ENCODE data around the gene C1GALT1C1L.
"Not testable (repeated sequence)": the region's sequence is repeated elsewhere in the genome, so short reads cannot be mapped to it uniquely, and the experiment has no call there.

Gene C1GALT1C1L

GRCh38 chr2:43648994-43649701 lies 27.1 kb downstream of the C1GALT1C1L start:
- no peak for DNase-seq

GRCh38 chr2:43643680-43644079 lies 32.5 kb downstream of the C1GALT1C1L start:
- DNase-seq: no peak

GRCh38 chr2:43642363-43642762 lies 33.9 kb downstream of the C1GALT1C1L start:
- no peak for DNase-seq

GRCh38 chr2:43637030-43637803 lies 39.0 kb downstream of the C1GALT1C1L start, which contains the start of gene PLEKHH2:
TSS of gene PLEKHH2 (plus strand) at chr2:43637260. CDS start at chr2:43644674, 7,414 bp downstream.
- DNase-seq: no peak

- no peak for DNase-seq
Observed at GRCh38 chr2:43636621-43637020, 39.6 kb downstream of the C1GALT1C1L start.

- not testable (repeated sequence) for DNase-seq
Observed at GRCh38 chr2:43636153-43636552, 40.1 kb downstream of the C1GALT1C1L start.

GRCh38 chr2:43634604-43635306 lies 41.5 kb downstream of the C1GALT1C1L start:
- peak; percentile 16 for DNase-seq

GRCh38 chr2:43631618-43632317 lies 44.5 kb downstream of the C1GALT1C1L start:
- no peak for DNase-seq

Measured in NCI-H187 treated with DMSO at 0.1 percent for 48 hours (cell line).